ENCODE measurements around the gene ENO3. TPM values are rescaled to one million over a fixed set of nuclear protein-coding genes. Genes with fewer than 3 reads are reported as not detected.

The ENO3 gene
- total RNA-seq, 1 donor from 2014 or later: 44.5 TPM

DNA sequence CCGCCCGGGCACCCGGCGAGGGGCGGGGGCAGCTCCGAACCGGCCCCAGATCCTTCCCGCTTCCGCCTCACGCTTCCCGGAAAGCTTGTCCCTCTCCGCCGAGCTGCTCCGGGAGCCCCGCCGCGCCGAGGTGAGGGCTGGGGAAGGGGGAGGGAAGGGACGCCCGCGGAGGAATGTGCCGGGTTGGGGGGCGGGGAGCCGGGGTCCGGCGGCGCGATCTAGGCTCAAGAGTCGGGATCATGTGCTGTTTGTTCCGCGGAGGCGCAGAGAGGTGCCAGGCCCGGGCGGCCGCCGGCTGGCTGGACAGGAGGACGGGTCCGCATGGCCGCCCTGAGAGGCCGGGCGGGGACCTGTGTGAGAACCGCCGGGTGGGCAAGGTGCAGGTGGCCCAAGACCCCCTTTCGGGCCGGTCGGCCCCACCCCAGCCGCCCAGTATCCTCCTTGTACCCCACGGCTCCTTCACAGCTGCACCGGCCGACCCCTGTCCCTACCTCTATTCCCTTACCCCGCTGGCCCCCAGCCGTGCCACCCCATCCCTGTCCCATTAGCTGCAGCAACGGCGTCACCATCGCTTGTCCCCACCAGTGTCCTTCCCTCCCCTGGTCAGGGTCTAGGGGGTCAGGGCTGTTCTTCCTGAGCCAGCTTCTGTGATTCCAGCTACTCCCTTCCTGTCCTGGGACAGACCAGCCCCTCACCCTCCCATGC, 47.3 kb downstream of the ENO3 start:
- DNase-seq (ENCODE audit: low spot score): no peak
- peaks cover 8% of the 10 kb centered on the region for H3K27me3 Mint-ChIP-seq (ENCODE audit: insufficient read depth)
- H3K4me3 Mint-ChIP-seq: peak overlapping the region; percentile 90
- peaks cover 17% of the 10 kb centered on the region for H3K36me3 Mint-ChIP-seq (ENCODE audit: low read depth)
- no peaks in the 10 kb centered on the region for H3K9me3 Mint-ChIP-seq
- intact Hi-C loops (cut with micrococcal nuclease): loop anchor here (5.0 kb wide), 1 partner anchor 284 kb away; the partner anchor contains the start of gene RABEP1
- peak overlapping the region; percentile 90 for H3K27ac Mint-ChIP-seq
- H3K4me1 Mint-ChIP-seq (ENCODE audit: low read depth): peaks cover 19% of the 10 kb centered on the region

DNA sequence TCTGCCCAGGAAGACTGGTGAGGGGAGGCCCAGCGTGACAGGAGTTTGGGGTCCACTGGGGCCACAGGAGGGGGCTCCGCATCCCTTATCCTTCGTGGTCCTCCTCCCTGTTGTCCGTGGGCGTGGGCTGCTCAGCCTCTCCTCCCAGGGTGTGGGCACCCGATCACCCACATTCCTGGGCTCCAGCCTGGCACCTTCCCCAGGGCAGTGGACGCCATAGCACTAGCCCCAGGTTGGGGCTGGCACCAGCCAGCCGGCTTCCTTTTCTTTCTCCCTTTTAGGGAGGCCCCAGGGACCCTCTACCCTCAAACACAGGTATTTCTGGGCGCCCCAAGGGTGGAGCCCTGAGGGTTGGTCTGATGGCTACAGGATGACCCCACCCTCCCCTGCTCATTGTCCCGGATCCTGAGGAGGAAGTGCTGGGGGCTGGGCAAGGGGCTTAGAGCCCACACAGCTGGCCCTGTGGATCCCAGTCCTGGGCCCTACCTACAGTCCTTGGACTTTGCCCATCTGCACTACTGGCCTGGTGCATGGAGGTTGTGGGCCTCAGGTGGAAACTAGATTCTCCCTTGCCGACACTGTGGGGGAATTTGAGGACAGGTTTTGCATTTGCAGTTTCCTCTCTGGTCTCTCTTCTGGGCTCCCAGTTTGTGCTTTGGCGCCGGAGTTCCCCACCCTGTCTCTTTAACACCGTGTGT, 48.0 kb downstream of the ENO3 start:
- Mint-ChIP-seq H3K36me3 (ENCODE audit: low read depth) (peaks cover 24% of the 10 kb centered on the region), H3K9me3 (no peaks in the 10 kb centered on the region), H3K27ac (peak overlapping the region; percentile 90), H3K4me3 (peak overlapping the region; percentile 90), H3K4me1 (ENCODE audit: low read depth) (peaks cover 19% of the 10 kb centered on the region), H3K27me3 (ENCODE audit: insufficient read depth) (peaks cover 8% of the 10 kb centered on the region)
- intact Hi-C loops (cut with micrococcal nuclease): loop anchor here (5.0 kb wide), 1 partner anchor 283 kb away; the partner anchor contains the start of gene RABEP1
- no peak for DNase-seq (ENCODE audit: low spot score)

DNA sequence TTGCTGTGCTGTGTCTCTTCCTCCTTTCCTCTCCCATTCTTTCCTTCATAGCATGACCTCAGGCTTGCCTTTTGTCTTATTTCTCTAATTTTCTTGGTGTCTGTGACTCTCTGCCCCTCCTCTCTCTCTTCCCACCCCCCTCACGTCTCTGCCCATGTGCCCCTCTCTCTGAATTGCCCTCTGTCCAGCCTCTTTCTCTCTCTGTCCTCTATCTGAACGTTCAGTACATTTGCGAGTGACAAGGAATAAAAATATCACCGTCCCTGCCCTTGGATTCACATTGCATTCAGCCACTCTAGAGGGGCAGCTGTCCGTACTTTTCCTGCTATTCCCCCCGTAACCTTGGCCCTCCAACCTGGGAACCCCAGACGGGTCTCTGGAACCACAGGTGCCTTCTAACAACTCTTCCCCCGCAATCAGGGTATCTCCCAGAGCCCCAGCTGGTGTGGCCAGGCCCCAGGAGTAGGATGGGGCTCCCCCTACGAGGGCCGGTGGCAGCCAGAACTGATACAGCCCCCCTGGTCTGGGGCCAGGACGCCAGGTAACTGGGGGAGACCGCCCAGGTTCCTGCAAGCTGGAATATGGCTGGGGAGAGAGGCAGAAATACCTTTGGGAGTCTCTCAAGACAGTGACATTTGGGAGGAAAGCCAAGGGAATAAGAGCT, 48.6 kb downstream of the ENO3 start:
- peaks cover 8% of the 10 kb centered on the region for H3K27me3 Mint-ChIP-seq (ENCODE audit: insufficient read depth)

DNA sequence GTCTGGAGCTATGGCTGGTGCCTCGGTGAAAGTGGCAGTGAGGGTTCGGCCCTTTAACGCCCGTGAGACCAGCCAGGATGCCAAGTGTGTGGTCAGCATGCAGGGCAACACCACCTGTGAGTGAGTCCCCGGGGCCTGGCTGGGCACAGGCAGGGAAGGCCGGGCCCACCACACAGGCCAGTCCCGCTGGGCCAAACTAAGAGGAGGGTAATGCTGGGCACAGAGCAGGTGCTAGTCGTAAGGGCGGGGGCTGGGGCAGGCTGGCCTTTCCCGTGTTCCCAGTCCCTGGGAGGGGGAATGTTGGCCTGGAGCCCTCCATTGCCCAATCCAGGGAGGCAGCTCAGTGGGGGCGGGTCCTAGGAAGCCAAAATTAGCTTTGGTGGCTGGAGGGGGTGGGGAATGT, 49.3 kb downstream of the ENO3 start:
- DNase-seq (ENCODE audit: low spot score): no peak
- intact Hi-C loops (cut with micrococcal nuclease): no loop called here
- no peak overlapping the region for H3K27ac Mint-ChIP-seq
- peaks cover 15% of the 10 kb centered on the region for H3K4me1 Mint-ChIP-seq (ENCODE audit: low read depth)
- H3K9me3 Mint-ChIP-seq: no peaks in the 10 kb centered on the region
- peak overlapping the region; percentile 90 for H3K4me3 Mint-ChIP-seq
- H3K27me3 Mint-ChIP-seq (ENCODE audit: insufficient read depth): peaks cover 5% of the 10 kb centered on the region
- H3K36me3 Mint-ChIP-seq (ENCODE audit: low read depth): peaks cover 37% of the 10 kb centered on the region

More for the DNA sequence above, 48.6 kb downstream of the ENO3 start:
- intact Hi-C loops (cut with micrococcal nuclease): loop anchor here (5.0 kb wide), 1 partner anchor 283 kb away; the partner anchor contains the start of gene RABEP1
- Mint-ChIP-seq H3K4me3 (peak overlapping the region; percentile 90), H3K9me3 (no peaks in the 10 kb centered on the region), H3K36me3 (ENCODE audit: low read depth) (peaks cover 31% of the 10 kb centered on the region), H3K27ac (peak overlapping the region; percentile 90), H3K4me1 (ENCODE audit: low read depth) (peaks cover 19% of the 10 kb centered on the region)
- DNase-seq (ENCODE audit: low spot score): no peak

DNA sequence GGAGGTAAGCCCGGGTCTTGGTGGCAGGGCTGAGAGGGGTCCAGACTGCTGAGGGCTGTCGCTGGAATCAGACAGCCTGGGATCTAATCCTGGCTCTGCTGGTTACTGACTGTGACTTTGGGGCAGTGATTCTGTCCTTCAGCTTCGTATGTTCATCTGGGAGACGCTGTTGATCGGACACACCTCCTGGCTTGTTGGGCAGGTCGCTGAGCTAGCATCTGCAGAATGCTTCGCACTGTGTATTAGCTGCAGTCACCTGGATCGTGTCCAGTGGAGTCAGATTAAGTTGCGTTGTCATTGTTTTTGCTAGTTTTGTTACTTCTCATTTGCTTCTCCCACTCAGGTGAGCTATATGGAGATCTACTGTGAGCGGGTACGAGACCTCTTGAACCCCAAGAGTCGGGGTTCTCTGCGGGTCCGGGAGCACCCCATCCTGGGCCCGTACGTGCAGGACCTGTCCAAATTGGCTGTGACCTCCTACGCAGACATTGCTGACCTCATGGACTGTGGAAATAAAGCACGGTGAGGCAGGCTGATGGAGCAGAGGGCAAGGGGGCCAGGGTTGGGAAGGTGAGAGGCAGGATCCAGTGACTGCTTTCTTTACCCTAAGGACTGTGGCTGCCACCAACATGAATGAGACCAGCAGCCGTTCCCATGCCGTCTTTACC, 51.3 kb downstream of the ENO3 start:
- H3K27ac Mint-ChIP-seq: no peak overlapping the region
- H3K9me3 Mint-ChIP-seq: no peaks in the 10 kb centered on the region
- no peaks in the 10 kb centered on the region for H3K27me3 Mint-ChIP-seq (ENCODE audit: insufficient read depth)
- H3K4me1 Mint-ChIP-seq (ENCODE audit: low read depth): peaks cover 14% of the 10 kb centered on the region
- H3K36me3 Mint-ChIP-seq (ENCODE audit: low read depth): peaks cover 46% of the 10 kb centered on the region
- DNase-seq (ENCODE audit: low spot score): no peak
- no peak overlapping the region for H3K4me3 Mint-ChIP-seq
- intact Hi-C loops (cut with micrococcal nuclease): no loop called here

DNA sequence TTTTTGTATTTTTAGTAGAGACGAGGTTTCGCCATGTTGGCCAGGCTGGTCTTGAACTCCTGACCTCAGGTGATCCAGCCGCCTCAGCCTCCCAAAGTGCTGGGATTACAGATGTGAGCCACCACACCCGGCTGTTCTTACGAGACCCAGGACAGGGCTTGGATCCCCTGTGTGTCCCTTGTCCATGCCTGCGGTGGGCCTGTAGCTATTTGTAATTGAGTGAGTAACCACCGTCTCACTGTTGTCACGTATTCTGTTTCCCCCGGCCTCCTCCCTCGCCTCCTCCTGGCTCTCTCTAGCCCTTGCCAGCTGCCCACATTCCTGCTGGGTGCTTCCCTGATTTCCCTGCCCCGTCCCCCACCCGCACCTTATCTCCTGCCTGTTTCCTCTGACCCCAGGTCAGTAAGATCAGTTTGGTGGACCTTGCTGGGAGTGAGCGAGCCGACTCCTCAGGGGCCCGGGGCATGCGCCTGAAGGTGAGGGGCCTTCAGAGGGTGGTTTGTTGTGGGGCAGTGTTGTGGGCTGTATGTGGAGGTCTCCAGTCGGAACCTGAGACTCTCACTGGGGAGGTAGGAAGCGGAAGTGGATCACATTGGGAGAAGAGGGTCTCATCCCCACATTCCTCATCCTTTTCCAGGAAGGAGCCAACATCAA, 52.4 kb downstream of the ENO3 start:
- Mint-ChIP-seq H3K27me3 (ENCODE audit: insufficient read depth) (no peaks in the 10 kb centered on the region), H3K9me3 (no peaks in the 10 kb centered on the region), H3K4me1 (ENCODE audit: low read depth) (peaks cover 14% of the 10 kb centered on the region), H3K36me3 (ENCODE audit: low read depth) (peaks cover 55% of the 10 kb centered on the region), H3K4me3 (no peak overlapping the region), H3K27ac (no peak overlapping the region)
- DNase-seq (ENCODE audit: low spot score): no peak
- intact Hi-C loops (cut with micrococcal nuclease): no loop called here

Other genes starting within 250 kb of the ENO3 start
- 130 and 145 TPM in 2 replicates for gene PELP1, start 247.0 kb upstream of the ENO3 start, total RNA-seq
- gene ARRB2, start 240.5 kb upstream of the ENO3 start, total RNA-seq: 202 and 204 TPM in 2 replicates
- gene MED11, start 219.7 kb upstream of the ENO3 start, total RNA-seq: 21.9 and 23.7 TPM in 2 replicates
- 0.18 TPM in 1 of 2 replicates, not detected in the other for gene ZMYND15, start 211.3 kb upstream of the ENO3 start, total RNA-seq
- 3.7 and 7.0 TPM in 2 replicates for gene CXCL16, start 211.2 kb upstream of the ENO3 start, total RNA-seq
- gene TM4SF5, start 179.2 kb upstream of the ENO3 start, total RNA-seq: not detected in 2 replicates
- gene VMO1, start 164.8 kb upstream of the ENO3 start, total RNA-seq: not detected in 2 replicates
- not detected in 2 replicates for gene GLTPD2, start 162.2 kb upstream of the ENO3 start, total RNA-seq
- gene PSMB6, start 155.0 kb upstream of the ENO3 start, total RNA-seq: 205 and 208 TPM in 2 replicates
- 16.7 and 22.2 TPM in 2 replicates for gene PLD2, start 144.0 kb upstream of the ENO3 start, total RNA-seq
- gene MINK1, start 117.8 kb upstream of the ENO3 start, total RNA-seq: 66.5 and 67.5 TPM in 2 replicates
- 1.3 and 1.8 TPM in 2 replicates for gene C17orf107, start 51.6 kb upstream of the ENO3 start, total RNA-seq
- gene CHRNE, start 48.0 kb upstream of the ENO3 start, total RNA-seq: 0.52 and 0.61 TPM in 2 replicates
- not detected in 2 replicates for gene GP1BA, start 18.8 kb upstream of the ENO3 start, total RNA-seq
- 111 and 116 TPM in 2 replicates for gene SLC25A11, start 11.1 kb upstream of the ENO3 start, total RNA-seq
- 138 and 140 TPM in 2 replicates for gene RNF167, start 10.9 kb upstream of the ENO3 start, total RNA-seq
- 1,423 and 1,429 TPM in 2 replicates for gene PFN1, start 2.6 kb upstream of the ENO3 start, total RNA-seq
- 66.5 and 69.5 TPM in 2 replicates for gene SPAG7, start 16.7 kb downstream of the ENO3 start, total RNA-seq
- 98.5 and 103 TPM in 2 replicates for gene CAMTA2, start 36.6 kb downstream of the ENO3 start, total RNA-seq
- 0.34 and 0.37 TPM in 2 replicates for gene INCA1, start 46.4 kb downstream of the ENO3 start, total RNA-seq
- gene KIF1C, start 46.8 kb downstream of the ENO3 start, total RNA-seq: 68.4 and 71.3 TPM in 2 replicates
- 0.20 and 0.23 TPM in 2 replicates for gene SLC52A1, start 84.3 kb downstream of the ENO3 start, total RNA-seq
- gene ZFP3, start 127.3 kb downstream of the ENO3 start, total RNA-seq: 1.9 and 2.0 TPM in 2 replicates
- 17.3 and 19.3 TPM in 2 replicates for gene ZNF232, start 160.8 kb downstream of the ENO3 start, total RNA-seq
- 0.03 and 0.05 TPM in 2 replicates for gene USP6, start 164.9 kb downstream of the ENO3 start, total RNA-seq
- gene ZNF594, start 240.7 kb downstream of the ENO3 start, total RNA-seq: 8.5 and 8.8 TPM in 2 replicates